Measurements from ENCODE around the gene TDRD6.
"Not testable (repeated sequence)": the region's sequence is repeated elsewhere in the genome, so short reads cannot be mapped to it uniquely, and the experiment has no call there.

Gene TDRD6

DNA sequence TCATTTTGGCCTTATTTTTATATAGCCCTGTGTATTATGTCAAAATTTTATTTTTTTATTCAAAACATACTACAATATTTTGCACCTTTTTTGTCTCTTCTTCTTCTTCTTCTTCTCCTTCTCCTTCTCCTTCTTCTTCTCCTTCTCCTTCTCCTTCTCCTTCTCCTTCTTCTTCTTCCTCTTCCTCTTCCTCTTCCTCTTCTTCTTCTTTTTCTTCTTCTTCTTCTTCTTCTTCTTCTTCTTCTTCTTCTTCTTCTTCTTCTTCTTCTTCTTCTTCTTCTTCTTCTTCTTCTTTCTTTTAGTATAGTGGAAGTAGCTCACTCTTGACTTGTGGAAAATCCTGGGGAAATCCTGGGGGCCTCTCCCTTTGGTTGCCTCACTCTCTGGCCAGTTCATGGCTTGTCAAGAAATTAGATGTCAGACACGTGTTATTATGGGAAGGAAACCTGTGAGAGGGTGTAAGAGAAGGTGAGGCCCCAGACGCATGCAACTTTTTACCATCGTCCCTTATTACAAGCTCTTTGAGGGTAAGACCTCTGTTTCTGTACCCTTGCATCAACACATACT lies 56.6 kb downstream of the TDRD6 start:
- not testable (repeated sequence) for DNase-seq

DNA sequence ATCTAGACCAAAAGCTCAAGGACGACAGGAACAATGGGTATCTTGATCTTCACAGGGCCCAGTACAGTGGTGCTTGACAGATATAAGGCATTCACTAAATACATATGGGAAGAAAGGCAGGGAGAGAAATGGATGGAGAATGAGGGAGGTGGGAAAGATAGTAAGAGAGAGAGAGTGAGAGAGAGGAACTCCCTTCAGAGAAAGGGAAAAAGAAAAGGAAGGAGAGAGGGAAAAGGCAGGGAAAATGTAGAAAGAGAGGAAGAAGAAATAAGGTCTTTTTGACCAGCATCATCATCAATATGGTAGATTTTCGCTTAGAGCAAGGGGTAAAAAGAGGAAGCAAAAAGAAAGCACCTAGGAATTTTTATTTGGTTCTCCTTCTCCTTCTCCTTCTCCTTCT lies 58.3 kb downstream of the TDRD6 start:
- DNase-seq, result no peak

DNA sequence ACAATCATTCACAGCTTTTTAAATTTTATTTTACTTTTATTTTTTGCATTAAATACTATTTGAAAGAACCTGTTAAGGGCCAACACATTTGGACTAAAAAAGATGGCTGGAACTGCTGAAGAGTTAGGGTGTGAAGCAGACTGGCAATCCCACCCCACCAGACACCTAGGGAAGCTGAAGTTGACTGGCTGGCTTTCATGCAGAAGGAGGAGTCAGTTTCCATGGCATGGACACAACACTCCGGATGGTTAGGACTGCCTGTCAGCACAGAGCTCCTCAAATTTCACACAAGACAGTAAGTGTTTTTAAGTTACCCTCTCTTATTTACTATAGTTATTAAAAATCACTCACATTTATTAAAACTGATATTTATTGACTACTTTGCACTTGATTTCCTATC lies 59.0 kb downstream of the TDRD6 start, which contains the start of gene ANKRD66:
Gene ANKRD66 (plus strand): TSS at position 238 of the 400 bp plus-strand sequence. CDS start 5,016 bp downstream, outside the sequence.
- no peak for DNase-seq

DNA sequence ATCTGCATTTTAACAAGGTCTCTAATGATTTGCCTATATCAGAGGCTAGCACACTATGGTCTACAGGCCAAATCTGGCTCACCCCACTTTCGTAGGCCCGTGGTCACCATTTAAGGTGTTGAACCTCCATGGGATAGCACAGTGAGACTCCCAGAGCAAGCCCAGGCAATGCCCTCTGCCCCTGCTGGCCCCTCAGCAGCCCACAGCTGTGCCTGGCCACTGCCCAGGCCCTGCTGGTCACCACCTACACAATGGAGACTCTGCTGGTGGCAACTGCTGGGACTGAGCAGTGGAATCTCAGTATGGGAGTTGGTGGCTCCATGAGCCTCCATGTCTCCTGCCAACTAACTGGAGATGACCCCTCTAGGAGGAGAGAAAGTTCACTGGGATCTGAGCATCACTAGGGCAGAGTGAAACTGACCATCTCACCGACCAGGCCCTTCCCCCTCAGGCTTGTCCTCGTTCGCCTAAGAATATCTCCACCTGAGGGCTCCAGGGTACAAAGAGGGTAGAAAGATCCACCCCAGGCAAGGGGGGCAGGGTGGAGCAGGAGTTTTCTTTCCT lies 61.3 kb downstream of the TDRD6 start:
- DNase-seq, result no peak

DNA sequence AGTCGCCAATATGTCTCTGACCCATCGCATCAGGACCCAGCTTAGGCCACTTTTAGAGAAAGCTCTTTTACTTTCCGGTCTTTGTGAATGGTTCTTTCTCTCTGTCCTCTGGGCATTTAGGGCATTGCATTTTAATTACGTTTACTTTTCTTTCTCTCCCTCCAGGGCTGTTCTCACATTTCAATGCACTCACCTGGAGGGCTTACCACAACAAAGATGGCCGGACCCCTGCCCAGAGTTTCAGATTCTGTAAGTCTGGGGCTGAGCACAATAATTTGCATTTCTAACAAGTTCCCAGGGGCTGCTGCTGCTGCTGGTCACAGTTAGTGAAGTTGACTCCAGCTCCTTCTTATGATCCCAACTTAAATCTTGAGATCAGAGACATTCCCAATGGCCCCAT lies 62.0 kb downstream of the TDRD6 start:
- DNase-seq, result no peak

DNA sequence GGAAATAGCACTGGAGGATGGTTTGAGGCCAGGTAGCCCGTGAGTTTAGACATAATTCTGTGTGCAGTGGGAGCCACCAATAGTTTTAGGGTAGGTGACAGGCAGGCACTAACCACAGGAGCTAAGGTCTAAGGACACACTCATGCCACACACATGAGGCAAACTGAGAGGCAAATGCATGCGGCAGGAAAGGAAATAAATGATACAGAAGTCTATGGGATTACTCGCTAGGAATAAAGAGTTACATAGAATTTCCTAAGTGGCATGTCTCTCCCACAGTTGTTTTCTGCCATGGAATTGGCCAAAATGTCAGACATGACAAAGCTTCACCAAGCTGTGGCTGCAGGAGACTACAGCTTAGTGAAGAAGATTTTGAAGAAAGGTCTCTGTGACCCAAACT lies 64.0 kb downstream of the TDRD6 start:
- no peak for DNase-seq

Data from NCI-H446 treated with DMSO at 0.1 percent for 48 hours (cell line).